GM18498 (cell line): Measurements from ENCODE around the gene EXOC2.
A peak's percentile ranks its signal among the peaks of the same experiment; 100 is the strongest.

ENCODE experiments used
- ATAC-seq: cut with Tn5 transposase; IDR thresholded peaks from one replicate; pipeline ENCODE4 v1.9.1; 2021; ENCODE audit warnings: mild to moderate bottlenecking, moderate library complexity; ENCODE audit not compliant: unreplicated experiment

Gene EXOC2

GRCh38 chr6:502761-503160 lies 190.2 kb downstream of the EXOC2 start:
- no peak for ATAC-seq

GRCh38 chr6:501891-502601 lies 190.9 kb downstream of the EXOC2 start:
- ATAC-seq = peak; percentile 34

GRCh38 chr6:499617-500016 lies 193.3 kb downstream of the EXOC2 start:
- peak; percentile 53 for ATAC-seq

- peak; percentile 61 for ATAC-seq
Observed at GRCh38 chr6:498795-499231, 194.1 kb downstream of the EXOC2 start.

GRCh38 chr6:497258-497657 lies 195.7 kb downstream of the EXOC2 start:
- ATAC-seq = no peak

GRCh38 chr6:496649-497048 lies 196.3 kb downstream of the EXOC2 start:
- ATAC-seq = no peak

- ATAC-seq = no peak
Observed at GRCh38 chr6:494394-494793, 198.5 kb downstream of the EXOC2 start.

GRCh38 chr6:493840-494239 lies 199.1 kb downstream of the EXOC2 start:
- ATAC-seq = no peak

GRCh38 chr6:492816-493414 lies 200.0 kb downstream of the EXOC2 start:
- ATAC-seq = no peak

- ATAC-seq = no peak
Observed at GRCh38 chr6:492178-492577, 200.8 kb downstream of the EXOC2 start.

GRCh38 chr6:491233-491632 lies 201.7 kb downstream of the EXOC2 start:
- no peak for ATAC-seq

GRCh38 chr6:490251-491037 lies 202.5 kb downstream of the EXOC2 start:
- ATAC-seq = peak; percentile 54

- no peak for ATAC-seq
Observed at GRCh38 chr6:489762-490161, 203.2 kb downstream of the EXOC2 start.

- ATAC-seq = no peak
Observed at GRCh38 chr6:489001-489400, 203.9 kb downstream of the EXOC2 start.

- no peak for ATAC-seq
Observed at GRCh38 chr6:487956-488355, 205.0 kb downstream of the EXOC2 start.

GRCh38 chr6:485655-486170 lies 207.2 kb downstream of the EXOC2 start:
- ATAC-seq = no peak

GRCh38 chr6:484746-485145 lies 208.2 kb downstream of the EXOC2 start:
- no peak for ATAC-seq

- ATAC-seq = no peak
Observed at GRCh38 chr6:484086-484745, 208.7 kb downstream of the EXOC2 start.

- ATAC-seq = no peak
Observed at GRCh38 chr6:475314-475713, 217.6 kb downstream of the EXOC2 start.

- ATAC-seq = peak; percentile 82
Observed at GRCh38 chr6:474453-475185, 218.3 kb downstream of the EXOC2 start.
